ENCODE measurements around the gene BMP10.

DNA sequence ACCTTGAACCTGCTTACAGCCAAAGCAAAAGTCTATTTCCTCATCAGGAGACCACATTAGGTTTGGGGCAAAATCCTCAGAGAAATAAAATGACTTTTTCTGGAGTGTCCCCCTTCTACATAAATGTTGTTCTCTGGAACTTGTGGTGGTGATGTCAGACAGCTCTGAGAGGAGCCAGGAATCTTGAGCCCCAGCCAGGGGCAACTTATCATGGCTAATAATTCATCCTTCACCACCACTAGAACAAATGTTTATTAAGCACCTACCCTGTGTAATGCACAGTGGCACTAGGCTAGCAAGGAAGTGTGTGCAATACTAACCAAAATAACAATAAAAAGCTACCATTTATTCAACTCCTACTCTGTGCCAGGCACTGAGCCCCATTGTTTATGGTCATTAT, 9.0 kb upstream of the BMP10 start:
- TF ChIP-seq, protein P1, sequence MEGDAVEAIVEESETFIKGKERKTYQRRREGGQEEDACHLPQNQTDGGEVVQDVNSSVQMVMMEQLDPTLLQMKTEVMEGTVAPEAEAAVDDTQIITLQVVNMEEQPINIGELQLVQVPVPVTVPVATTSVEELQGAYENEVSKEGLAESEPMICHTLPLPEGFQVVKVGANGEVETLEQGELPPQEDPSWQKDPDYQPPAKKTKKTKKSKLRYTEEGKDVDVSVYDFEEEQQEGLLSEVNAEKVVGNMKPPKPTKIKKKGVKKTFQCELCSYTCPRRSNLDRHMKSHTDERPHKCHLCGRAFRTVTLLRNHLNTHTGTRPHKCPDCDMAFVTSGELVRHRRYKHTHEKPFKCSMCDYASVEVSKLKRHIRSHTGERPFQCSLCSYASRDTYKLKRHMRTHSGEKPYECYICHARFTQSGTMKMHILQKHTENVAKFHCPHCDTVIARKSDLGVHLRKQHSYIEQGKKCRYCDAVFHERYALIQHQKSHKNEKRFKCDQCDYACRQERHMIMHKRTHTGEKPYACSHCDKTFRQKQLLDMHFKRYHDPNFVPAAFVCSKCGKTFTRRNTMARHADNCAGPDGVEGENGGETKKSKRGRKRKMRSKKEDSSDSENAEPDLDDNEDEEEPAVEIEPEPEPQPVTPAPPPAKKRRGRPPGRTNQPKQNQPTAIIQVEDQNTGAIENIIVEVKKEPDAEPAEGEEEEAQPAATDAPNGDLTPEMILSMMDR (IDR thresholded peaks at IDR 0.05; ENCODE audit: control extremely low read depth in 1 of 3, insufficient read depth in 1 of 3, low read depth in 1 of 3, low read length in 3 of 3) = no peak
- TF ChIP-seq JUN (IDR thresholded peaks at IDR 0.05; ENCODE audit: low read depth, low read length) (no peak), CHD2 (IDR thresholded peaks at IDR 0.05; ENCODE audit: low read length) (no peak), EZH2 (IDR thresholded peaks at IDR 0.05; ENCODE audit: low read depth, low read length, severe bottlenecking) (no peak), JUND (IDR thresholded peaks at IDR 0.05; ENCODE audit: low read length) (no peak)
- TF ChIP-seq, protein P2, sequence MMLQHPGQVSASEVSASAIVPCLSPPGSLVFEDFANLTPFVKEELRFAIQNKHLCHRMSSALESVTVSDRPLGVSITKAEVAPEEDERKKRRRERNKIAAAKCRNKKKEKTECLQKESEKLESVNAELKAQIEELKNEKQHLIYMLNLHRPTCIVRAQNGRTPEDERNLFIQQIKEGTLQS (IDR thresholded peaks at IDR 0.05; ENCODE audit: insufficient read depth, low read depth, low read length) = no peak
